ENCODE results near the gene CDH4. TPM values are rescaled to one million over a fixed set of nuclear protein-coding genes. Genes with fewer than 3 reads are reported as not detected.

The CDH4 gene
- total RNA-seq, 1 experiment from 2014 or later, result 25.0 TPM

DNA sequence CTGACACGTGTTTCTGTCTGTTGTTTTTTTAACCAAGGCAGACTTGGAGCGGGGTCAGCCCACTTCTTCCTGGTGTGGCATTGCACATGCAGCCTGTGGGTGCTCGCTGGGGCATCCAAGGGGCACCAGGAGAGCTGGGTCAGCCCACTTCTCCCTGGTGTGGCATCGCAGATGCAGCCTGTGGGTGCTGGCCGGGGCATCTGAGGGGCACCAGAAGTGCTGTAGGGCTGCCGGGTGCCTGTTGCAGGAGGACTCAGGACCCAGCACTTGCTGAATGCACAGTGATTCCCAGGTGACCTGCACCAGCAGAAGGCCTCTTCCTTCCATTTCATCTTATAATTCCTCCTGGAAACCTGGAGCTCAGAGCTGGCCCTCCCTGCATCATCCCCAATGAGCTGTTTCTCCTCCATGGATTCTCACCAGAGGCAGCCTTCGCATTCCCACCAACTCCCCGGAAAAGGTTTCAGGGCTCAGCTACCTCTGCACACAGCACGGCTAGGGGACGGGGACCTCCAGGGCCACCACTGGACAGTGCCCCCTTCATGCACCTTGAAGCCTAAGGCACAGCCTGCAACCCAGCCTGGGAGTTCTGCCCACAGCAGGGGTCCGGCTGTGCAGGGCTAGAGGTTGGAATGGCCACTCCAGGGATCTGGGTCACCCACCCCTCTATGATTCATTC, 594.8 kb downstream of the CDH4 start:
- intact Hi-C loops (cut with micrococcal nuclease), result no loop called here
- no peak for TF ChIP-seq CTCF (IDR thresholded peaks at IDR 0.05; ENCODE audit: unreplicated experiment)
- BruUV-seq (replicated peaks), result no TSS peak
- no peak overlapping the region for H3K27ac Mint-ChIP-seq (ENCODE audit: low read depth, unreplicated experiment)
- H3K4me1 Mint-ChIP-seq (ENCODE audit: insufficient read depth, unreplicated experiment), result no peaks in the 10 kb centered on the region
- H3K36me3 Mint-ChIP-seq (ENCODE audit: insufficient read depth, unreplicated experiment), result no peaks in the 10 kb centered on the region
- H3K27me3 Mint-ChIP-seq (ENCODE audit: insufficient read depth, unreplicated experiment), result no peaks in the 10 kb centered on the region
- ChIA-PET POLR2A (no interaction called here), CTCF (interaction anchor here (0.7 kb wide), 1 partner anchor 42 kb away, joined by 3 read pairs; no protein-coding TSS in a partner anchor)
- DNase-seq (ENCODE audit: unreplicated experiment), result no peak
- no peaks in the 10 kb centered on the region for H3K9me3 Mint-ChIP-seq (ENCODE audit: unreplicated experiment)
- no peak overlapping the region for H3K4me3 Mint-ChIP-seq (ENCODE audit: unreplicated experiment)

GRCh38 chr20:61847420-61847748, 595.3 kb downstream of the CDH4 start:
- Mint-ChIP-seq H3K27ac (ENCODE audit: low read depth, unreplicated experiment) (no peak overlapping the region), H3K36me3 (ENCODE audit: insufficient read depth, unreplicated experiment) (no peaks in the 10 kb centered on the region), H3K27me3 (ENCODE audit: insufficient read depth, unreplicated experiment) (no peaks in the 10 kb centered on the region), H3K9me3 (ENCODE audit: unreplicated experiment) (no peaks in the 10 kb centered on the region), H3K4me1 (ENCODE audit: insufficient read depth, unreplicated experiment) (no peaks in the 10 kb centered on the region), H3K4me3 (ENCODE audit: unreplicated experiment) (no peak overlapping the region)
- ChIA-PET POLR2A (no interaction called here), CTCF (no interaction called here)
- TF ChIP-seq CTCF (IDR thresholded peaks at IDR 0.05; ENCODE audit: unreplicated experiment), result no peak
- no peak for DNase-seq (ENCODE audit: unreplicated experiment)
- intact Hi-C loops (cut with micrococcal nuclease), result no loop called here
- BruUV-seq (replicated peaks), result no TSS peak

- no peaks in the 10 kb centered on the region for H3K27me3 Mint-ChIP-seq (ENCODE audit: insufficient read depth, unreplicated experiment)
- no peaks in the 10 kb centered on the region for H3K4me1 Mint-ChIP-seq (ENCODE audit: insufficient read depth, unreplicated experiment)
- ChIA-PET CTCF (no interaction called here), POLR2A (no interaction called here)
- H3K9me3 Mint-ChIP-seq (ENCODE audit: unreplicated experiment), result no peaks in the 10 kb centered on the region
- intact Hi-C loops (cut with micrococcal nuclease), result no loop called here
- no TSS peak for BruUV-seq (replicated peaks)
- H3K4me3 Mint-ChIP-seq (ENCODE audit: unreplicated experiment), result no peak overlapping the region
- TF ChIP-seq CTCF (IDR thresholded peaks at IDR 0.05; ENCODE audit: unreplicated experiment), result no peak
- no peaks in the 10 kb centered on the region for H3K36me3 Mint-ChIP-seq (ENCODE audit: insufficient read depth, unreplicated experiment)
- DNase-seq (ENCODE audit: unreplicated experiment), result no peak
- H3K27ac Mint-ChIP-seq (ENCODE audit: low read depth, unreplicated experiment), result no peak overlapping the region
Measured at GRCh38 chr20:61847986-61848385, 595.9 kb downstream of the CDH4 start.

- no peaks in the 10 kb centered on the region for H3K4me1 Mint-ChIP-seq (ENCODE audit: insufficient read depth, unreplicated experiment)
- H3K4me3 Mint-ChIP-seq (ENCODE audit: unreplicated experiment), result no peak overlapping the region
- no peak overlapping the region for H3K27ac Mint-ChIP-seq (ENCODE audit: low read depth, unreplicated experiment)
- no peaks in the 10 kb centered on the region for H3K27me3 Mint-ChIP-seq (ENCODE audit: insufficient read depth, unreplicated experiment)
- TF ChIP-seq CTCF (IDR thresholded peaks at IDR 0.05; ENCODE audit: unreplicated experiment), result no peak
- DNase-seq (ENCODE audit: unreplicated experiment), result no peak
- no peaks in the 10 kb centered on the region for H3K9me3 Mint-ChIP-seq (ENCODE audit: unreplicated experiment)
- intact Hi-C loops (cut with micrococcal nuclease), result no loop called here
- POLR2A ChIA-PET, result no interaction called here
- CTCF ChIA-PET, result no interaction called here
- H3K36me3 Mint-ChIP-seq (ENCODE audit: insufficient read depth, unreplicated experiment), result no peaks in the 10 kb centered on the region
- no TSS peak for BruUV-seq (replicated peaks)
Measured at GRCh38 chr20:61848851-61849250, 596.8 kb downstream of the CDH4 start.

All from MCF 10A (cell line).